GM10248 (cell line): ENCODE results near the gene URAD.

Source experiments
- CTCF ChIA-PET: fragments of 300-600 bp; sonication (Branson Sonifier 250); formaldehyde crosslinking; extraction: SDS; loops from one replicate; lab custom pipeline; 2021; ENCODE audit warnings: antibody characterized with exemption; lab: Yijun Ruan, JAX
- POLR2A ChIA-PET: fragments of 350-650 bp; sonication (Branson Sonifier 250); formaldehyde crosslinking; extraction: SDS; loops from one replicate; lab custom pipeline; 2020; ENCODE audit warnings: antibody characterized with exemption; lab: Yijun Ruan, JAX
- DNase-seq: peaks from one replicate; pipeline ENCODE4 v3.0.0; 2012; ENCODE audit errors: extremely low spot score
- CTCF ChIP-seq: IDR thresholded peaks from 2 replicates; pipeline ENCODE4 v1.5.1; 2012; ENCODE audit warnings: mild to moderate bottlenecking, low read depth; ENCODE audit errors: extremely low read depth, missing control alignments, control extremely low read depth

URAD gene

GRCh38 chr13:27985600-27985999, 2.9 kb downstream of the URAD start:
- ChIA-PET CTCF (interaction anchor here (1.0 to 16.1 kb wide), 12 partner anchors 10 to 1000 kb away, joined by 3 to 404 read pairs (median 26); partner anchors contain the start of gene CDX2), POLR2A (no interaction called here)
- DNase-seq: no peak

GRCh38 chr13:27982361-27982760, 6.1 kb downstream of the URAD start:
- DNase-seq: no peak
- CTCF ChIA-PET: interaction anchor here (1.3 to 16.1 kb wide), 14 partner anchors 7 to 621 kb away, joined by 3 to 404 read pairs (median 16); partner anchors contain the start of gene CDX2
- TF ChIP-seq CTCF: no peak
- POLR2A ChIA-PET: no interaction called here

More at GRCh38 chr13:27985600-27985999, 2.9 kb downstream of the URAD start:
- TF ChIP-seq CTCF: no peak

GRCh38 chr13:27981006-27981708, 7.3 kb downstream of the URAD start:
- ChIA-PET POLR2A (no interaction called here), CTCF (interaction anchor here (1.6 to 16.1 kb wide), 7 partner anchors 19 to 620 kb away, joined by 3 to 404 read pairs (median 10); no protein-coding TSS in a partner anchor)
- no peak for DNase-seq
- no peak for TF ChIP-seq CTCF

- no peak for DNase-seq
- CTCF ChIA-PET: interaction anchor here (0.9 to 16.1 kb wide), 4 partner anchors 17 to 152 kb away, joined by 3 to 404 read pairs (median 6); no protein-coding TSS in a partner anchor
- TF ChIP-seq CTCF: no peak
- POLR2A ChIA-PET: no interaction called here
Measured at GRCh38 chr13:27980280-27980998, 8.1 kb downstream of the URAD start.

- ChIA-PET POLR2A (no interaction called here), CTCF (interaction anchor here (0.9 to 16.1 kb wide), 5 partner anchors 18 to 152 kb away, joined by 3 to 404 read pairs (median 7); no protein-coding TSS in a partner anchor)
Measured at GRCh38 chr13:27979765-27980279, 8.7 kb downstream of the URAD start.

More at GRCh38 chr13:27979765-27980279, 8.7 kb downstream of the URAD start:
- DNase-seq: no peak
- no peak for TF ChIP-seq CTCF
